Activated B cell treated with CpG ODN at 0.5 μM for 24 hours (primary cell): ENCODE measurements around the gene ALG12. TPM values are rescaled to one million over a fixed set of nuclear protein-coding genes. Genes with fewer than 3 reads are reported as not detected.

Source experiments
- ATAC-seq: fragments of 200-7000 bp; cut with Tn5 transposase; one replicate; pipeline ENCODE4 v1.10.0; 2021; ENCODE audit warnings: low read depth, mild to moderate bottlenecking, moderate library complexity
- CTCF ChIA-PET: fragments of 350-600 bp; sonication (Branson Sonifier 250); formaldehyde crosslinking; loops from one replicate; lab custom pipeline; 2021; ENCODE audit warnings: antibody characterized with exemption; lab: Charles Lee
- POLR2A ChIA-PET: fragments of 350-600 bp; sonication (Branson Sonifier 250); formaldehyde crosslinking; loops from one replicate; lab custom pipeline; 2021; ENCODE audit warnings: antibody characterized with exemption; lab: Charles Lee
- DNase-seq: peaks from one replicate; pipeline ENCODE4 v3.0.0; 2022
- H3K27ac Mint-ChIP-seq: one replicate; pipeline ENCODE4 v1.8.0; 2020; ENCODE audit warnings: mixed read lengths
- H3K27me3 Mint-ChIP-seq: one replicate; pipeline ENCODE4 v1.8.0; 2021; ENCODE audit warnings: mixed read lengths
- H3K36me3 Mint-ChIP-seq: one replicate; pipeline ENCODE4 v1.8.0; 2021; ENCODE audit warnings: low read depth, mixed read lengths
- H3K4me1 Mint-ChIP-seq: one replicate; pipeline ENCODE4 v1.8.0; 2021; ENCODE audit warnings: mixed read lengths
- H3K4me3 Mint-ChIP-seq: one replicate; pipeline ENCODE4 v1.8.0; 2020; ENCODE audit warnings: mild to moderate bottlenecking, mixed read lengths
- H3K9me3 Mint-ChIP-seq: one replicate; pipeline ENCODE4 v1.8.0; 2020; ENCODE audit warnings: mixed read lengths
- intact Hi-C: fragments of 100-400 bp; cut with micrococcal nuclease; formaldehyde crosslinking; loops from one replicate; pipeline ENCODE4 v1.15.1; 2024
- total RNA-seq: library from RNA; stranded (reverse); gene quantifications from 2 replicates; pipeline ENCODE4 v1.2.3, GENCODE V29; 2022
- TF ChIP-seq, protein P1 (sequence below): fragments of 200-600 bp; IDR thresholded peaks from one replicate; pipeline ENCODE4 v1.8.0; 2022; ENCODE audit warnings: antibody characterized with exemption, mild to moderate bottlenecking

ALG12 gene
- total RNA-seq, 1 donor from 2014 or later: 18.2 TPM

DNA sequence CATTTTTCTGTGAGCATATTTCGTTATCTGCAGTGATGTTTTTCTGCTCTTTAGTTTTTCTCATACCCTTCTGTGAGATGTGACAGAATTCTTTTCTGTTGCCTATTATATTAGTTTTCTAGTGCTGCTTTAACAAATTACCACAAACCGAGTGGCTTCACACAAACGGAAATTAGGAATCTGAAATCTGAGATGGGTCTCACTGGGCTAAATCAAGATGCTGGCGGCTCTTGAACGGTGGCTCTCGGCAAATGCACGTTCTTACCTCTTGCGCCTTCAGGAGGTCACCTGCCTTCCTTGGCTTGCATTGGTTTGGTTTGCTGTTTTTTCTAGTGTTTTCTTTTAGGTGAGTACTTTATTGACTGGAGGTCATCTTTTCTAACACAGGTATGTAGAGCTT lies 51.6 kb downstream of the ALG12 start:
- TF ChIP-seq, protein P1, sequence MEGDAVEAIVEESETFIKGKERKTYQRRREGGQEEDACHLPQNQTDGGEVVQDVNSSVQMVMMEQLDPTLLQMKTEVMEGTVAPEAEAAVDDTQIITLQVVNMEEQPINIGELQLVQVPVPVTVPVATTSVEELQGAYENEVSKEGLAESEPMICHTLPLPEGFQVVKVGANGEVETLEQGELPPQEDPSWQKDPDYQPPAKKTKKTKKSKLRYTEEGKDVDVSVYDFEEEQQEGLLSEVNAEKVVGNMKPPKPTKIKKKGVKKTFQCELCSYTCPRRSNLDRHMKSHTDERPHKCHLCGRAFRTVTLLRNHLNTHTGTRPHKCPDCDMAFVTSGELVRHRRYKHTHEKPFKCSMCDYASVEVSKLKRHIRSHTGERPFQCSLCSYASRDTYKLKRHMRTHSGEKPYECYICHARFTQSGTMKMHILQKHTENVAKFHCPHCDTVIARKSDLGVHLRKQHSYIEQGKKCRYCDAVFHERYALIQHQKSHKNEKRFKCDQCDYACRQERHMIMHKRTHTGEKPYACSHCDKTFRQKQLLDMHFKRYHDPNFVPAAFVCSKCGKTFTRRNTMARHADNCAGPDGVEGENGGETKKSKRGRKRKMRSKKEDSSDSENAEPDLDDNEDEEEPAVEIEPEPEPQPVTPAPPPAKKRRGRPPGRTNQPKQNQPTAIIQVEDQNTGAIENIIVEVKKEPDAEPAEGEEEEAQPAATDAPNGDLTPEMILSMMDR: no peak
- Mint-ChIP-seq H3K27ac (no peak overlapping the region), H3K36me3 (peaks cover 36% of the 10 kb centered on the region), H3K4me3 (no peak overlapping the region), H3K4me1 (peaks cover 20% of the 10 kb centered on the region), H3K27me3 (no peaks in the 10 kb centered on the region), H3K9me3 (peaks cover 24% of the 10 kb centered on the region)
- POLR2A ChIA-PET: no interaction called here
- intact Hi-C loops: no loop called here
- DNase-seq (no peak), ATAC-seq (no peak)
- CTCF ChIA-PET: no interaction called here

DNA sequence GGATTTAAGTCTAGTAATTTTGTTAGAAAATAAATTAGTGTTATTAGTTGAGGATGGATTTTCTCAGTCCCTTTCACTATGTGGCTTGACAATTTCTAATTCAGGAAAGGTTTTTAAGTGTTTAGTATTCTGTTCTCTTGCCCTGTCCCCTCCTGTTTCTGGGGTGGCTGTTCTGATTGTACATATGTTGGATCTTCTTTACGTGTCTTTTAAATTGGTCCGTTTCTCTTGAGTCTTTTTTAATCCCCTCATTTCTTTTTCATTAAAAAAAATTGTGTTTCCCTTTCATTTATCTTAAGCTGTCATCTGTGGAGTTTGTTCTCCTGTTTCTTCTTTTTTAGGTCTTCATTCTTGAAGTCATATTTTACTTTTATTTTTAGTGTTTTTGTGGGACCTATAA lies 52.1 kb downstream of the ALG12 start:
- ChIA-PET POLR2A (no interaction called here), CTCF (no interaction called here)
- intact Hi-C loops: no loop called here
- Mint-ChIP-seq H3K36me3 (peaks cover 36% of the 10 kb centered on the region), H3K9me3 (peaks cover 24% of the 10 kb centered on the region), H3K27me3 (no peaks in the 10 kb centered on the region), H3K27ac (no peak overlapping the region), H3K4me3 (no peak overlapping the region), H3K4me1 (peaks cover 21% of the 10 kb centered on the region)
- no peak for ATAC-seq
- TF ChIP-seq, protein P1: no peak
- no peak for DNase-seq

DNA sequence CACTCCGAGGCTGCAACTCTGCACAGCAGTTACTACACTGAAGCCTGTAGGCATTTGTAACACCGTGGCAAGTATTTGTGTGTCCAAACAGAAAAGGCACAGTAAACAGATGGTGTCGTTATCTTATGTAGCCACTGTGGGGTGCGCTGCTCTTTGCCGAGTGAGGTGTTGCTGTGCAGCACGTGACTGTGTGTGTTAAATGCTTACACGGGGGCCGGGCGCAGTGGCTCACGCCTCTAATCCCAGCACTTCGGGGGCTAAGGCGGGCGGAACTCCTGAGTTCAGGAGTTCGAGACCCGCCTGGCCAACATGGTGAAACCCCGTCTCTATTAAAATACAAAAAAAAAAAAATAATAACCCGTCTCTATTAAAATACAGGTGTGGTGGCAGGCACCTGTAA lies 53.1 kb downstream of the ALG12 start:
- no peak for ATAC-seq
- Mint-ChIP-seq H3K9me3 (peaks cover 22% of the 10 kb centered on the region), H3K27ac (no peak overlapping the region), H3K36me3 (peaks cover 32% of the 10 kb centered on the region), H3K4me3 (no peak overlapping the region), H3K27me3 (no peaks in the 10 kb centered on the region), H3K4me1 (peaks cover 18% of the 10 kb centered on the region)
- intact Hi-C loops: no loop called here
- TF ChIP-seq, protein P1: no peak
- CTCF ChIA-PET: no interaction called here
- DNase-seq: no peak
- POLR2A ChIA-PET: no interaction called here

DNA sequence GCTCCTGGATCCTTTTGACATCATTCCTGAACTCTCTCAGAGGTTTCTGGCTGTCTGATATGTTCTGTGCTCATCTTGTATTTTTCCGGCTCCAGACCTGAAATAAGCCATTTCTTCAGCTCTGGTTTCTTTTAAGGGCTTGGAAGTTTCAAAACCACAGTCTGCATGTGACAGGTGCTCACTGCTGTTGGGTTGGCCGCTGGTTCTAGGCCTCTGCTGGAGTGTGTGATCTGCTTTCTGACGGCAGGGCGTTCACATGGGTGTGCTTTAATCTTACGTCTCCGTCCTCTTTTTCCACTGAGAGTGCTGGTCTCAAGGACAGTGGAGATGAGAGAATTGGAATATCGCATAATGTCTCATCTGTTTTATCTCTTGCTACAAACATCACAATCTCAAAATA lies 54.3 kb downstream of the ALG12 start:
- intact Hi-C loops: no loop called here
- peaks cover 16% of the 10 kb centered on the region for H3K9me3 Mint-ChIP-seq
- H3K4me1 Mint-ChIP-seq: peaks cover 19% of the 10 kb centered on the region
- H3K36me3 Mint-ChIP-seq: peaks cover 24% of the 10 kb centered on the region
- ChIA-PET POLR2A (no interaction called here), CTCF (no interaction called here)
- TF ChIP-seq, protein P1: no peak
- no peak overlapping the region for H3K27ac Mint-ChIP-seq
- no peak for DNase-seq
- H3K27me3 Mint-ChIP-seq: no peaks in the 10 kb centered on the region
- ATAC-seq: no peak
- no peak overlapping the region for H3K4me3 Mint-ChIP-seq

DNA sequence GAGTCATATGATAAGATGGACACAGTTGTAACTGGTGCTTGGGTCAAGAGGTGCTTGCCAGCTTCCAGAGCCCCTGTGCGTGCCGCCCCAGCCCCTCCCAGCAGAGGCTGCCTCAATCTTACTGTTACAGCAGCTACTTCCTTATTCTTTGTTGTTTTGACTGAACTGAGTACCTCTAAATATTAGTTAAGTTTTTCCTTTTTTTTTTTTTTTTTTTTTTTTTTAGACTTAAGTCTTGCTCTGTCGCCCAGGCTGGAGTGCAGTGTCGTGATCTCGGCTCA lies 55.8 kb downstream of the ALG12 start:
- TF ChIP-seq, protein P1: no peak
- peaks cover 20% of the 10 kb centered on the region for H3K36me3 Mint-ChIP-seq
- H3K4me3 Mint-ChIP-seq: no peak overlapping the region
- no peak for DNase-seq
- H3K27ac Mint-ChIP-seq: no peak overlapping the region
- H3K9me3 Mint-ChIP-seq: peaks cover 16% of the 10 kb centered on the region
- POLR2A ChIA-PET: no interaction called here
- no peak for ATAC-seq
- CTCF ChIA-PET: no interaction called here
- intact Hi-C loops: no loop called here
- H3K27me3 Mint-ChIP-seq: no peaks in the 10 kb centered on the region
- peaks cover 29% of the 10 kb centered on the region for H3K4me1 Mint-ChIP-seq
